PC-9 (cell line): ENCODE data around the gene CTNND2.

Source experiments
- CTCF ChIP-seq: fragments of 200-600 bp; sonication (generic); conservative IDR thresholded peaks from 2 replicates; pipeline ENCODE4 v1.6.1; 2017; ENCODE audit warnings: mixed run types, antibody characterized with exemption, mild to moderate bottlenecking, moderate library complexity
- EZH2 ChIP-seq: fragments of 200-600 bp; sonication (generic); IDR thresholded peaks from 2 replicates; pipeline ENCODE4 v1.8.0; 2017; ENCODE audit warnings: antibody characterized with exemption, low read depth

DNA sequence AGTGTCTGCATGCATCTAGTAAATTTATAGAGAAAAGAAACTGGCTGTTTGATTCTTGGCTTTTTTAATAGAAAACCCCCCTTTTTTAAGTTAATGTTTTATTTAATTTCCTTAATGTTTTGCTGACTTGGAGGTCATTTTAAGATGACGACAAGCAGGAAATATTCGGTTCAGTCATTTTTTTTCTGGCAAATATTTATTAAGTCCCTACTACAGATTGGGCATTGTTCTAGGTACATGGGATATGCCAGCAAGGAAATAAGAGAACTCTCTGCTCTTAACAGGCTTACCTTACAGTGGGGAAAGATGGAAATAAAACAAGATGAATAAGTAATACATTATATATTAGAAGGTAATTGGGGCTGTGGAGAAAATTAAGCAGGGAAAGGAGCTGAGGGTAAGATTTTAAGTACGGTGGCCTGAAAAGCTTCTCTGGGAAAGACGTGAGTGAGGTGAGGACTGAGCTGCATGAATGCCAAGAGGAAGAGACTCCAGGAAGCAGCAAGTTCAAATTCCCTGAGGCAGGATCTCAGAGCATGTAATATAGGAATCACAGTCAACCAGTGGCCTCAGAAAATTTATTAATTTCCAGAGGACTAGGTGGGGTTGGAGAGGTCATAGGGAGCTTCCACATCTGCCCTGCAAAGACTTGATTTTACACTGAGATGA is 827.2 kb downstream of the CTNND2 start:
- no peak for TF ChIP-seq CTCF
- no peak for TF ChIP-seq EZH2
